MCF 10A (cell line): Measurements from ENCODE around the gene TMEM184A. TPM values are rescaled to one million over a fixed set of nuclear protein-coding genes. Genes with fewer than 3 reads are reported as not detected.

Experiments used
- BruUV-seq: library from RNA; stranded (reverse); fragments of 400-500 nt; replicated peaks from 2 replicates; lab custom pipeline; 2021; lab: Mats Ljungman, UMichigan
- CTCF ChIA-PET: fragments of 300-600 bp; sonication (Branson Sonifier 250); formaldehyde crosslinking; extraction: SDS; loops from one replicate; lab custom pipeline; 2021; ENCODE audit warnings: antibody characterized with exemption, inconsistent platforms; lab: Yijun Ruan, JAX
- POLR2A ChIA-PET: fragments of 300-600, 350-650 bp; sonication (Branson Sonifier 250); formaldehyde crosslinking; extraction: SDS; loops from one replicate; lab custom pipeline; 2020; ENCODE audit warnings: antibody characterized with exemption, inconsistent platforms; lab: Yijun Ruan, JAX
- DNase-seq: peaks from one replicate; pipeline ENCODE4 v3.0.0-alpha.2; 2018; ENCODE audit not compliant: unreplicated experiment
- H3K27ac Mint-ChIP-seq: one replicate; pipeline ENCODE4 v1.8.0; 2022; ENCODE audit warnings: mild to moderate bottlenecking, low read depth, mixed read lengths; ENCODE audit not compliant: unreplicated experiment
- H3K27me3 Mint-ChIP-seq: one replicate; pipeline ENCODE4 v1.8.0; 2022; ENCODE audit warnings: mixed read lengths; ENCODE audit not compliant: insufficient read depth, unreplicated experiment
- H3K36me3 Mint-ChIP-seq: one replicate; pipeline ENCODE4 v1.8.0; 2022; ENCODE audit warnings: mild to moderate bottlenecking, moderate library complexity, mixed read lengths; ENCODE audit not compliant: insufficient read depth, unreplicated experiment
- H3K4me1 Mint-ChIP-seq: one replicate; pipeline ENCODE4 v1.8.0; 2022; ENCODE audit warnings: mixed read lengths; ENCODE audit not compliant: insufficient read depth, unreplicated experiment
- H3K4me3 Mint-ChIP-seq: one replicate; pipeline ENCODE4 v1.8.0; 2022; ENCODE audit warnings: mild to moderate bottlenecking, moderate library complexity, mixed read lengths; ENCODE audit not compliant: unreplicated experiment
- H3K9me3 Mint-ChIP-seq: one replicate; pipeline ENCODE4 v1.8.0; 2022; ENCODE audit warnings: mixed read lengths; ENCODE audit not compliant: unreplicated experiment
- intact Hi-C: fragments of 100-400 bp; cut with micrococcal nuclease; formaldehyde crosslinking; loops from 2 replicates; pipeline ENCODE4 v1.14.1; 2022
- total RNA-seq: library from RNA; stranded (reverse); gene quantifications from 2 replicates; pipeline ENCODE4 v1.2.3, GENCODE V29; 2022
- TF ChIP-seq, protein P1 (sequence below): fragments of 200-600 bp; IDR thresholded peaks from one replicate; pipeline ENCODE4 v1.8.0; 2022; ENCODE audit warnings: antibody characterized with exemption, mild to moderate bottlenecking; ENCODE audit not compliant: unreplicated experiment

TMEM184A gene
- total RNA-seq, 1 experiment from 2014 or later, result 14.2 TPM

- TF ChIP-seq, protein P1, sequence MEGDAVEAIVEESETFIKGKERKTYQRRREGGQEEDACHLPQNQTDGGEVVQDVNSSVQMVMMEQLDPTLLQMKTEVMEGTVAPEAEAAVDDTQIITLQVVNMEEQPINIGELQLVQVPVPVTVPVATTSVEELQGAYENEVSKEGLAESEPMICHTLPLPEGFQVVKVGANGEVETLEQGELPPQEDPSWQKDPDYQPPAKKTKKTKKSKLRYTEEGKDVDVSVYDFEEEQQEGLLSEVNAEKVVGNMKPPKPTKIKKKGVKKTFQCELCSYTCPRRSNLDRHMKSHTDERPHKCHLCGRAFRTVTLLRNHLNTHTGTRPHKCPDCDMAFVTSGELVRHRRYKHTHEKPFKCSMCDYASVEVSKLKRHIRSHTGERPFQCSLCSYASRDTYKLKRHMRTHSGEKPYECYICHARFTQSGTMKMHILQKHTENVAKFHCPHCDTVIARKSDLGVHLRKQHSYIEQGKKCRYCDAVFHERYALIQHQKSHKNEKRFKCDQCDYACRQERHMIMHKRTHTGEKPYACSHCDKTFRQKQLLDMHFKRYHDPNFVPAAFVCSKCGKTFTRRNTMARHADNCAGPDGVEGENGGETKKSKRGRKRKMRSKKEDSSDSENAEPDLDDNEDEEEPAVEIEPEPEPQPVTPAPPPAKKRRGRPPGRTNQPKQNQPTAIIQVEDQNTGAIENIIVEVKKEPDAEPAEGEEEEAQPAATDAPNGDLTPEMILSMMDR, result peak; percentile 9
- no TSS peak for BruUV-seq
- ChIA-PET POLR2A (interaction anchor here (0.6 kb wide), 1 partner anchor 33 kb away, joined by 3 read pairs; no protein-coding TSS in a partner anchor), CTCF (no interaction called here)
- H3K9me3 Mint-ChIP-seq, result no peaks in the 10 kb centered on the region
- peaks cover 32% of the 10 kb centered on the region for H3K36me3 Mint-ChIP-seq
- no peaks in the 10 kb centered on the region for H3K4me1 Mint-ChIP-seq
- intact Hi-C loops, result no loop called here
- no peaks in the 10 kb centered on the region for H3K27me3 Mint-ChIP-seq
- DNase-seq, result no peak
- H3K4me3 Mint-ChIP-seq, result no peak overlapping the region
- H3K27ac Mint-ChIP-seq, result no peak overlapping the region
Measured at GRCh38 chr7:1545417-1546246, 10.4 kb downstream of the TMEM184A start.

DNA sequence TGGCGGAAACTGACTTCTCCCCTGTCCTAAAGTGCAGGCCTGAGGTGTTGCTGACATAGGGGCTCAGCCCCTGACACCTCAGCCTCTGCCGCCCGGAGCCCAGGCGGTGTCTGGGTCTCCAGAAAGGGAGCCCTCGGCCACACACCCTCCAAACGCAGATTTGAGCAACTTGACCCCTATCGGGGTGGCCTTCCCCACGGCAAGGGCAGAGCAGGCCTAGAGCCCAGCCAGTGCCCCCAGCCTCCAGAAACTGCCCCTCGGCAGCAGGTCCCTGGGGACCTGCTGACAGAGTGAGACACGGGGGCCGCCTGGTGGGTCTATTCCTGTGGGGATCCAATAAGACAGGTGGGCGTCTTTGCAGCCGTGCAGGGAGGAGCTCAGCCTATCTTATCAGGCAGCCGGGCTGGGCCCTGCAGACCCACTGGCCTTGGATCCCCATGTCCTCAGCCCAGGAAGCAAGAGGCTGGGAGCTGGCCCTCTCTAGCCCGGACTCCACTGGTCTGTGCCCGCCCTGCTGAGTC lies 11.0 kb downstream of the TMEM184A start:
- H3K36me3 Mint-ChIP-seq, result peaks cover 37% of the 10 kb centered on the region
- CTCF ChIA-PET, result no interaction called here
- no peak overlapping the region for H3K4me3 Mint-ChIP-seq
- no peak overlapping the region for H3K27ac Mint-ChIP-seq
- POLR2A ChIA-PET, result interaction anchor here (1.7 kb wide), 1 partner anchor 11 kb away, joined by 11 read pairs; the partner anchor contains the start of gene TMEM184A
- TF ChIP-seq, protein P1, result no peak
- DNase-seq, result no peak
- no peaks in the 10 kb centered on the region for H3K4me1 Mint-ChIP-seq
- H3K9me3 Mint-ChIP-seq, result no peaks in the 10 kb centered on the region
- intact Hi-C loops, result no loop called here
- no TSS peak for BruUV-seq
- H3K27me3 Mint-ChIP-seq, result no peaks in the 10 kb centered on the region

- Mint-ChIP-seq H3K4me3 (no peak overlapping the region), H3K4me1 (no peaks in the 10 kb centered on the region), H3K9me3 (no peaks in the 10 kb centered on the region), H3K36me3 (peaks cover 43% of the 10 kb centered on the region), H3K27ac (no peak overlapping the region), H3K27me3 (no peaks in the 10 kb centered on the region)
- TF ChIP-seq, protein P1, result no peak
- ChIA-PET CTCF (interaction anchor here (1.0 to 1.2 kb wide), 2 partner anchors 12 to 70 kb away, joined by 3 to 4 read pairs; partner anchors contain the start of gene TMEM184A), POLR2A (interaction anchor here (0.9 to 1.7 kb wide), 3 partner anchors 11 to 31 kb away, joined by 3 to 11 read pairs (median 3); partner anchors contain the start of gene TMEM184A)
- no TSS peak for BruUV-seq
- no peak for DNase-seq
- intact Hi-C loops, result no loop called here
Measured at GRCh38 chr7:1544178-1544895, 11.7 kb downstream of the TMEM184A start.

DNA sequence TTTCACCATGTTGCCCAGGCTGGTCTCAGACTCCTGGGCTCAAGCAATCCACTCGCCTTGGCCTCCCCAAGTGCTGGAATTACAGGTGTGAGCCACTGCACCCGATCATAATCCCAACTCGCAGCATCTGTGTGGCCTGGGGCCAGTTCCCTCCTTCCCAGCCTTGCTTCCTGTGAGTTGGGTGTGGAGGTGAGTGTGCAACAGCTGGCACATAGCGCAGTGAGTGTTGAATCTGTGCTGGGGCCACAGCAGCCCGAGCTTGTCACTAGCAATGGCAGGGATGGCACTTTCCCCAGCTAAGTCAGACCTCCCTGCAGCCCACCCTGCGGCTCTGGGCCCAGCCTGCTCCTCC lies 12.2 kb downstream of the TMEM184A start:
- no TSS peak for BruUV-seq
- H3K4me1 Mint-ChIP-seq, result no peaks in the 10 kb centered on the region
- TF ChIP-seq, protein P1, result no peak
- CTCF ChIA-PET, result interaction anchor here (1.0 to 1.2 kb wide), 2 partner anchors 12 to 70 kb away, joined by 3 to 4 read pairs; partner anchors contain the start of gene TMEM184A
- POLR2A ChIA-PET, result interaction anchor here (0.5 to 1.7 kb wide), 5 partner anchors 11 to 407 kb away, joined by 3 to 11 read pairs (median 4); partner anchors contain the start of gene TMEM184A
- no peak for DNase-seq
- intact Hi-C loops, result no loop called here
- no peaks in the 10 kb centered on the region for H3K27me3 Mint-ChIP-seq
- H3K9me3 Mint-ChIP-seq, result no peaks in the 10 kb centered on the region
- H3K27ac Mint-ChIP-seq, result no peak overlapping the region
- H3K4me3 Mint-ChIP-seq, result no peak overlapping the region
- peaks cover 44% of the 10 kb centered on the region for H3K36me3 Mint-ChIP-seq
